Progenitor cell of endocrine pancreas (in vitro differentiated cells): Measurements from ENCODE around the gene FDX1. TPM values are rescaled to one million over a fixed set of nuclear protein-coding genes. Genes with fewer than 3 reads are reported as not detected.

ENCODE experiments used
- DNase-seq: peaks from one replicate; pipeline ENCODE4 v3.0.0; 2021; ENCODE audit warnings: low spot score; ENCODE audit not compliant: unreplicated experiment
- H3K27ac Mint-ChIP-seq: 2 replicates; pipeline ENCODE4 v1.8.0; 2021; ENCODE audit warnings: mild to moderate bottlenecking, moderate library complexity, mixed read lengths
- H3K27me3 Mint-ChIP-seq: 2 replicates; pipeline ENCODE4 v1.8.0; 2021; ENCODE audit warnings: mixed read lengths
- H3K36me3 Mint-ChIP-seq: 2 replicates; pipeline ENCODE4 v1.8.0; 2022; ENCODE audit warnings: mixed read lengths; ENCODE audit not compliant: insufficient read depth
- H3K4me1 Mint-ChIP-seq: 2 replicates; pipeline ENCODE4 v1.8.0; 2021; ENCODE audit warnings: low read depth, mixed read lengths
- H3K4me3 Mint-ChIP-seq: 2 replicates; pipeline ENCODE4 v1.8.0; 2021; ENCODE audit warnings: low read depth, mild to moderate bottlenecking, moderate library complexity, mixed read lengths
- H3K9me3 Mint-ChIP-seq: 2 replicates; pipeline ENCODE4 v1.8.0; 2021; ENCODE audit warnings: low read depth, mixed read lengths
- total RNA-seq: library from RNA; stranded (reverse); gene quantifications from 2 replicates; pipeline ENCODE4 v1.2.1, GENCODE V29; 2021
- TF ChIP-seq, protein P1 (sequence below): fragments of 200-600 bp; sonication (generic); IDR thresholded peaks from one replicate; pipeline ENCODE4 v1.5.0; 2021; ENCODE audit warnings: antibody characterized with exemption, mild to moderate bottlenecking; ENCODE audit not compliant: unreplicated experiment

The FDX1 gene
- total RNA-seq, 1 donor from 2014 or later: 13.6 TPM

DNA sequence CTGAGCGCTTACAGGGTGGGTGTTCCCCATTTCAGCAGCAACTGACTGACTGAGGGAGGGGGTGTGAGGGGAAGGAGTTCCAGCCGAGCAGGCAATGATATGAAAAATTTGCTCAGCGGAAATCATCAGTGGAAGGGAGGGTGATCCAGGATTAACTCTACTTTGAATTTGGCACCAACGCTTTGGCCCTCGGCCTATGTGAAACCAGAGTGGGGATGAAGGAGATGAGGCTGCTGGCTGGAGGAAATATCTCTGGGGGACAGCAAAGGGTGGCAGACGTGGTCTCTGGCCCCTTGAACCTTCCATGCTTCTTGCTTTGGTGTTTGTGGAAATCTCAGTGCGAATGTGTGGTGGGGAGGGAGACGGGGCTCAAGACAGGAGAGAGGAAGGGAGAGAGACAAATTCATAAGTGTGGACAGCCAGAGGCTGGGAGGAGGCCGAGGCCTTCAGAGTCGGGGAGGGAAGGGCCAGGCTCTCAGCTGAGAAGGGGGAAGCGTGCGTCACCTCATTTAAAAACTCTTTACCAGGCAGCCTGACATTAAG, 83.6 kb downstream of the FDX1 start:
- Mint-ChIP-seq H3K4me3 (no peak overlapping the region), H3K9me3 (peaks cover under 1% of the 10 kb centered on the region), H3K27me3 (no peaks in the 10 kb centered on the region), H3K27ac (no peak overlapping the region), H3K36me3 (no peaks in the 10 kb centered on the region), H3K4me1 (no peaks in the 10 kb centered on the region)
- no peak for DNase-seq
- TF ChIP-seq, protein P1, sequence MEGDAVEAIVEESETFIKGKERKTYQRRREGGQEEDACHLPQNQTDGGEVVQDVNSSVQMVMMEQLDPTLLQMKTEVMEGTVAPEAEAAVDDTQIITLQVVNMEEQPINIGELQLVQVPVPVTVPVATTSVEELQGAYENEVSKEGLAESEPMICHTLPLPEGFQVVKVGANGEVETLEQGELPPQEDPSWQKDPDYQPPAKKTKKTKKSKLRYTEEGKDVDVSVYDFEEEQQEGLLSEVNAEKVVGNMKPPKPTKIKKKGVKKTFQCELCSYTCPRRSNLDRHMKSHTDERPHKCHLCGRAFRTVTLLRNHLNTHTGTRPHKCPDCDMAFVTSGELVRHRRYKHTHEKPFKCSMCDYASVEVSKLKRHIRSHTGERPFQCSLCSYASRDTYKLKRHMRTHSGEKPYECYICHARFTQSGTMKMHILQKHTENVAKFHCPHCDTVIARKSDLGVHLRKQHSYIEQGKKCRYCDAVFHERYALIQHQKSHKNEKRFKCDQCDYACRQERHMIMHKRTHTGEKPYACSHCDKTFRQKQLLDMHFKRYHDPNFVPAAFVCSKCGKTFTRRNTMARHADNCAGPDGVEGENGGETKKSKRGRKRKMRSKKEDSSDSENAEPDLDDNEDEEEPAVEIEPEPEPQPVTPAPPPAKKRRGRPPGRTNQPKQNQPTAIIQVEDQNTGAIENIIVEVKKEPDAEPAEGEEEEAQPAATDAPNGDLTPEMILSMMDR: no peak

DNA sequence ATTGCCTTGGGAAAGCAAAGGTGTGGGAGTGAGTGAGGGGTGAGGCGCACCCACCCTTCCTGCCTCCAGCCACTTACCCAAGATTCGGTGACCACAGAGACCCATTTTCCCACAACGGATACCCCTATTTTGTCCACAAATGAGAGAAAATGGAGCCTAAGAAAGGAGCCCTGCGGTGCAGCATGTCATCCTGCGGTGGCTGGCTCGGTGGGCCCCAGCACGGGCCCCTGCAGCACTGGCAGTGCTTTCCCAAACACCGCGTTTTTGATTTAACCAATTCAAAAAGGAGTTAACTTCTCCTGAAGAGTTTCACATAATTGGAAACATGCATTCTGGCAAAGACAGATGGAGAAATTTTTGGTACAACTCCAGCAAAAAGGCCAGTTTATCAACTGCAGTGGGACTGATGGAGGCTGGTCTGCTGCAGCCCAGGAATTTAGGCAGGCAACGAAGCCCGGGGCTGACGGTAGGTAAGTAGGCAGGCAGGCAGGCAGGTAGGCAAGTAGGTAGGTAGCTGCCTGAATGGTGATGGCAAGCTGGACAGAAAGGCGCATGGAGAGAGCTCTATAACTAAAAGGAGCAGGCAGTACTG, 84.2 kb downstream of the FDX1 start:
- DNase-seq: no peak
- H3K4me1 Mint-ChIP-seq: no peaks in the 10 kb centered on the region
- no peaks in the 10 kb centered on the region for H3K36me3 Mint-ChIP-seq
- H3K27ac Mint-ChIP-seq: no peak overlapping the region
- no peak overlapping the region for H3K4me3 Mint-ChIP-seq
- peaks cover 4% of the 10 kb centered on the region for H3K9me3 Mint-ChIP-seq
- H3K27me3 Mint-ChIP-seq: no peaks in the 10 kb centered on the region
- TF ChIP-seq, protein P1: no peak

Other genes starting within 250 kb of the FDX1 start
- gene RDX, start 133.3 kb upstream of the FDX1 start, total RNA-seq: 89.6 and 92.8 TPM in 2 replicates